ENCODE results near the gene VTI1A.

The VTI1A gene

GRCh38 chr10:112815269-112816032 lies 368.4 kb downstream of the VTI1A start:
- no peak for DNase-seq

GRCh38 chr10:112816033-112816430 lies 369.0 kb downstream of the VTI1A start:
- no peak for DNase-seq

GRCh38 chr10:112816891-112817290 lies 369.9 kb downstream of the VTI1A start:
- DNase-seq, result no peak

GRCh38 chr10:112817981-112818777 lies 371.2 kb downstream of the VTI1A start:
- DNase-seq, result no peak

- DNase-seq, result no peak
These were observed 372.2 kb downstream of the VTI1A start for GRCh38 chr10:112819231-112819630.

GRCh38 chr10:112820320-112820719 lies 373.3 kb downstream of the VTI1A start:
- DNase-seq, result no peak

- DNase-seq, result no peak
These were observed 374.0 kb downstream of the VTI1A start for GRCh38 chr10:112821038-112821437.

GRCh38 chr10:112821663-112822062 lies 374.6 kb downstream of the VTI1A start:
- no peak for DNase-seq

GRCh38 chr10:112823007-112823406 lies 376.0 kb downstream of the VTI1A start:
- no peak for DNase-seq

GRCh38 chr10:112823604-112824003 lies 376.6 kb downstream of the VTI1A start:
- no peak for DNase-seq

- no peak for DNase-seq
These were observed 379.1 kb downstream of the VTI1A start for GRCh38 chr10:112826018-112826697.

- DNase-seq, result no peak
These were observed 380.1 kb downstream of the VTI1A start for GRCh38 chr10:112827086-112827485.

GRCh38 chr10:112827951-112828350 lies 380.9 kb downstream of the VTI1A start:
- DNase-seq, result no peak

- DNase-seq, result no peak
These were observed 384.8 kb downstream of the VTI1A start for GRCh38 chr10:112831859-112832258.

- no peak for DNase-seq
These were observed 385.4 kb downstream of the VTI1A start for GRCh38 chr10:112832361-112832878.

- DNase-seq, result no peak
These were observed 385.9 kb downstream of the VTI1A start for GRCh38 chr10:112832959-112833358.

- no peak for DNase-seq
These were observed 387.8 kb downstream of the VTI1A start for GRCh38 chr10:112834751-112835181.

- no peak for DNase-seq
These were observed 388.3 kb downstream of the VTI1A start for GRCh38 chr10:112835217-112835715.

- no peak for DNase-seq
These were observed 389.0 kb downstream of the VTI1A start for GRCh38 chr10:112835944-112836451.

- DNase-seq, result no peak
These were observed 391.9 kb downstream of the VTI1A start for GRCh38 chr10:112838784-112839481.

GRCh38 chr10:112839928-112840654 lies 393.1 kb downstream of the VTI1A start:
- DNase-seq, result no peak

- no peak for DNase-seq
These were observed 394.5 kb downstream of the VTI1A start for GRCh38 chr10:112841549-112841948.

All from activated gamma-delta T cell treated with Interleukin-2 at 50 U/mL for 16 hours (primary cell).